ENCODE measurements around the gene CEP41.

The CEP41 gene

GRCh38 chr7:130419658-130420057 is 21.2 kb downstream of the CEP41 start:
- DNase-seq (ENCODE audit: low read depth, low spot score): no peak

- DNase-seq (ENCODE audit: low read depth, low spot score): no peak
Measured at GRCh38 chr7:130418306-130418705, 22.5 kb downstream of the CEP41 start.

GRCh38 chr7:130417213-130417612 is 23.6 kb downstream of the CEP41 start:
- DNase-seq (ENCODE audit: low read depth, low spot score): no peak

- DNase-seq (ENCODE audit: low read depth, low spot score): no peak
Measured at GRCh38 chr7:130415006-130415405, 25.8 kb downstream of the CEP41 start.

GRCh38 chr7:130413201-130413600 is 27.6 kb downstream of the CEP41 start:
- DNase-seq (ENCODE audit: low read depth, low spot score): no peak

- DNase-seq (ENCODE audit: low read depth, low spot score): no peak
Measured at GRCh38 chr7:130410868-130411541, 29.8 kb downstream of the CEP41 start.

- DNase-seq (ENCODE audit: low read depth, low spot score): no peak
Measured at GRCh38 chr7:130409712-130410072, 31.1 kb downstream of the CEP41 start.

- no peak for DNase-seq (ENCODE audit: low read depth, low spot score)
Measured at GRCh38 chr7:130409067-130409711, 31.6 kb downstream of the CEP41 start.

- no peak for DNase-seq (ENCODE audit: low read depth, low spot score)
Measured at GRCh38 chr7:130405003-130405402, 35.8 kb downstream of the CEP41 start.

GRCh38 chr7:130401578-130401977 is 39.2 kb downstream of the CEP41 start:
- DNase-seq (ENCODE audit: low read depth, low spot score): no peak

- DNase-seq (ENCODE audit: low read depth, low spot score): no peak
Measured at GRCh38 chr7:130401101-130401500, 39.7 kb downstream of the CEP41 start.

GRCh38 chr7:130400120-130400572 is 40.7 kb downstream of the CEP41 start:
- no peak for DNase-seq (ENCODE audit: low read depth, low spot score)

GRCh38 chr7:130398526-130399090 is 42.2 kb downstream of the CEP41 start:
- no peak for DNase-seq (ENCODE audit: low read depth, low spot score)

GRCh38 chr7:130397758-130398073 is 43.1 kb downstream of the CEP41 start:
- DNase-seq (ENCODE audit: low read depth, low spot score): no peak

GRCh38 chr7:130397051-130397757 is 43.6 kb downstream of the CEP41 start:
- no peak for DNase-seq (ENCODE audit: low read depth, low spot score)

- DNase-seq (ENCODE audit: low read depth, low spot score): no peak
Measured at GRCh38 chr7:130396109-130396508, 44.7 kb downstream of the CEP41 start.

- no peak for DNase-seq (ENCODE audit: low read depth, low spot score)
Measured at GRCh38 chr7:130395421-130395820, 45.4 kb downstream of the CEP41 start.

- no peak for DNase-seq (ENCODE audit: low read depth, low spot score)
Measured at GRCh38 chr7:130394421-130395195, 46.2 kb downstream of the CEP41 start.

- DNase-seq (ENCODE audit: low read depth, low spot score): no peak
Measured at GRCh38 chr7:130393841-130394411, 46.9 kb downstream of the CEP41 start.

- no peak for DNase-seq (ENCODE audit: low read depth, low spot score)
Measured at GRCh38 chr7:130393101-130393561, 47.7 kb downstream of the CEP41 start.

- DNase-seq (ENCODE audit: low read depth, low spot score): no peak
Measured at GRCh38 chr7:130390486-130390885, 50.3 kb downstream of the CEP41 start.

Data from smooth muscle cell of the brain vasculature (primary cell).